ENCODE measurements around the gene PRKD2. TPM values are rescaled to one million over a fixed set of nuclear protein-coding genes. Genes with fewer than 3 reads are reported as not detected.

Gene PRKD2
- total and polyA plus RNA-seq, 4 donors, result 7.3 to 14.4 (median 9.3) TPM

- H3K4me3 ChIP-seq (ENCODE audit: low read depth in 1 of 3, low read length in 3 of 3), result no peak overlapping the region
These were observed 18.3 kb downstream of the PRKD2 start for GRCh38 chr19:46698395-46699321.

GRCh38 chr19:46697204-46697960 is 19.5 kb downstream of the PRKD2 start:
- H3K36me3 ChIP-seq (ENCODE audit: control insufficient read depth in 4 of 4, insufficient read depth in 3 of 4, low read depth in 1 of 4, low read length in 3 of 4), result peaks cover 10 to 80% (median 50%) of the 10 kb centered on the region in 4 donors
- H3K9me3 ChIP-seq (ENCODE audit: control insufficient read depth in 4 of 4, low read length in 3 of 4), result no peaks in the 10 kb centered on the region
- H3K4me1 ChIP-seq (ENCODE audit: control insufficient read depth in 4 of 4, insufficient read depth in 4 of 4, low read length in 3 of 4), result no peaks in the 10 kb centered on the region
- H3K27ac ChIP-seq (ENCODE audit: low read depth in 1 of 2, low read length in 2 of 2), result no peak overlapping the region
- H3K27me3 ChIP-seq (ENCODE audit: control insufficient read depth in 4 of 4, insufficient read depth in 4 of 4, low read length in 3 of 4), result no peaks in the 10 kb centered on the region
- no peak for TF ChIP-seq YY1 (IDR thresholded peaks at IDR 0.05)
- no peak for TF ChIP-seq ZBTB33 (IDR thresholded peaks at IDR 0.05)
- no peak for TF ChIP-seq SP1 (IDR thresholded peaks at IDR 0.05)
- no peak for TF ChIP-seq FOXA1 (IDR thresholded peaks at IDR 0.05)
- TF ChIP-seq HNF4G (IDR thresholded peaks at IDR 0.05), result no peak
- TF ChIP-seq REST (IDR thresholded peaks at IDR 0.05), result no peak
- TF ChIP-seq, protein P1, sequence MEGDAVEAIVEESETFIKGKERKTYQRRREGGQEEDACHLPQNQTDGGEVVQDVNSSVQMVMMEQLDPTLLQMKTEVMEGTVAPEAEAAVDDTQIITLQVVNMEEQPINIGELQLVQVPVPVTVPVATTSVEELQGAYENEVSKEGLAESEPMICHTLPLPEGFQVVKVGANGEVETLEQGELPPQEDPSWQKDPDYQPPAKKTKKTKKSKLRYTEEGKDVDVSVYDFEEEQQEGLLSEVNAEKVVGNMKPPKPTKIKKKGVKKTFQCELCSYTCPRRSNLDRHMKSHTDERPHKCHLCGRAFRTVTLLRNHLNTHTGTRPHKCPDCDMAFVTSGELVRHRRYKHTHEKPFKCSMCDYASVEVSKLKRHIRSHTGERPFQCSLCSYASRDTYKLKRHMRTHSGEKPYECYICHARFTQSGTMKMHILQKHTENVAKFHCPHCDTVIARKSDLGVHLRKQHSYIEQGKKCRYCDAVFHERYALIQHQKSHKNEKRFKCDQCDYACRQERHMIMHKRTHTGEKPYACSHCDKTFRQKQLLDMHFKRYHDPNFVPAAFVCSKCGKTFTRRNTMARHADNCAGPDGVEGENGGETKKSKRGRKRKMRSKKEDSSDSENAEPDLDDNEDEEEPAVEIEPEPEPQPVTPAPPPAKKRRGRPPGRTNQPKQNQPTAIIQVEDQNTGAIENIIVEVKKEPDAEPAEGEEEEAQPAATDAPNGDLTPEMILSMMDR (IDR thresholded peaks at IDR 0.05; ENCODE audit: low read depth, low read length, missing input control), result no peak
- no peak for TF ChIP-seq FOXA2 (IDR thresholded peaks at IDR 0.05)
- TF ChIP-seq TAF1 (conservative IDR thresholded peaks at IDR 0.05), result no peak
- TF ChIP-seq RAD21 (IDR thresholded peaks at IDR 0.05), result no peak
- TF ChIP-seq EGR1 (IDR thresholded peaks at IDR 0.05; ENCODE audit: low read depth in 2 of 2), result no peak
- TF ChIP-seq, protein P2, sequence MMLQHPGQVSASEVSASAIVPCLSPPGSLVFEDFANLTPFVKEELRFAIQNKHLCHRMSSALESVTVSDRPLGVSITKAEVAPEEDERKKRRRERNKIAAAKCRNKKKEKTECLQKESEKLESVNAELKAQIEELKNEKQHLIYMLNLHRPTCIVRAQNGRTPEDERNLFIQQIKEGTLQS (IDR thresholded peaks at IDR 0.05), result no peak
- TF ChIP-seq NR2F2 (IDR thresholded peaks at IDR 0.05), result no peak
- no peak for TF ChIP-seq JUND (IDR thresholded peaks at IDR 0.05)
- H3K4me3 ChIP-seq (ENCODE audit: low read depth in 1 of 3, low read length in 3 of 3), result no peak overlapping the region
- DNase-seq (ENCODE audit: low spot score), result peak; percentile 97
- H3K9ac ChIP-seq (ENCODE audit: low read depth in 1 of 2, low read length in 2 of 2), result no peak overlapping the region
- 64% methylated on average over 39 of the region's 39 CpGs for WGBS

More at GRCh38 chr19:46698395-46699321, 18.3 kb downstream of the PRKD2 start:
- TF ChIP-seq HNF4A (conservative IDR thresholded peaks at IDR 0.05) (no peak), NR2F2 (IDR thresholded peaks at IDR 0.05) (no peak), GABPA (IDR thresholded peaks at IDR 0.05 in 1 of 2, conservative IDR thresholded peaks at IDR 0.05 in 1 of 2) (no peak), JUND (IDR thresholded peaks at IDR 0.05) (no peak), MAX (IDR thresholded peaks at IDR 0.05) (no peak)
- no peaks in the 10 kb centered on the region for H3K9me3 ChIP-seq (ENCODE audit: control insufficient read depth in 4 of 4, low read length in 3 of 4)
- H3K27ac ChIP-seq (ENCODE audit: low read depth in 1 of 2, low read length in 2 of 2), result no peak overlapping the region
- no peaks in the 10 kb centered on the region for H3K4me1 ChIP-seq (ENCODE audit: control insufficient read depth in 4 of 4, insufficient read depth in 4 of 4, low read length in 3 of 4)
- no peak for DNase-seq (ENCODE audit: low spot score)
- 97% methylated on average over 11 of the region's 11 CpGs for WGBS
- H3K27me3 ChIP-seq (ENCODE audit: control insufficient read depth in 4 of 4, insufficient read depth in 4 of 4, low read length in 3 of 4), result no peaks in the 10 kb centered on the region
- H3K9ac ChIP-seq (ENCODE audit: low read depth in 1 of 2, low read length in 2 of 2), result no peak overlapping the region
- H3K36me3 ChIP-seq (ENCODE audit: control insufficient read depth in 4 of 4, insufficient read depth in 3 of 4, low read depth in 1 of 4, low read length in 3 of 4), result peaks cover 9 to 76% (median 41%) of the 10 kb centered on the region in 4 donors

Data from liver (tissue), 9 donors.